ENCODE measurements around the gene PIGT. TPM values are rescaled to one million over a fixed set of nuclear protein-coding genes. Genes with fewer than 3 reads are reported as not detected.

Gene PIGT
- total RNA-seq (2014; rRNA removed; shearing (Covaris generic)): 75.7 and 104 TPM in 2 replicates
- total RNA-seq (2022): 79.4 and 89.2 TPM in 2 replicates
- Bru-seq, nascent RNA: percentile 73 among the genes with signal in this experiment
- percentile 89 among the genes with signal in this experiment for BruChase-seq, experiment 1, labeled RNA remaining after a 6-hour chase
- percentile 83 among the genes with signal in this experiment for BruChase-seq, experiment 2, labeled RNA remaining after a 2-hour chase
- long read RNA-seq, transcript PIGT-202 (12 exons, 2,245 nt): major isoform, 82 of 118 reads
- long read RNA-seq, partial matches to known transcripts: 14 of 118 reads
- long read RNA-seq, other reads (novel, unspliced or antisense): 7 of 118 reads

DNA sequence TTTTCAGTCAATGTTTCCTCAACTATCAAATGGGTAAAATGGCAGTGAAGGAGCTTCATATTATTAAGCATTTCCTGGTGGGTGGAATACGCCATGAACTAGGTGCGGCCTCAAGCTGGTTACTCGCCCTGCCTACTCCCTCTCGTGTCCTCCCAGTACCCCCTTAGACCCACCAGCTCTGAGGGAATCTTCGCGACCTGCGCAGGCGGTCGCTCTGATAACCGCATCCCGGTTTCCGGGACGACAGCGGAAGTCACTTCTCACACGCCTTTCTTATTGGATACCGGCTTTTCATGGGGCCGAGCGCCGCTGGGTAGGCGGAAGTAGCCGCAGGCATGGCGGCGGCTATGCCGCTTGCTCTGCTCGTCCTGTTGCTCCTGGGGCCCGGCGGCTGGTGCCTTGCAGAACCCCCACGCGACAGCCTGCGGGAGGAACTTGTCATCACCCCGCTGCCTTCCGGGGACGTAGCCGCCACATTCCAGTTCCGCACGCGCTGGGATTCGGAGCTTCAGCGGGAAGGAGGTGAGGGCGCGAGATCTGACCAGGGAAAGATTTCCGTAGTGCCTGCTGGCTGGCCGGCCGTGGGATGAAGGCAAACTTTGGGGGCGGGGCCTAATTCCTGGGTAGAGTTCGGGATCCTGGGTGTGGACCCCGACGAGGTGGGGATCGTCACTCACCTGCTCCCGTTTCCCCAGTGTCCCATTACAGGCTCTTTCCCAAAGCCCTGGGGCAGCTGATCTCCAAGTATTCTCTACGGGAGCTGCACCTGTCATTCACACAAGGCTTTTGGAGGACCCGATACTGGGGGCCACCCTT, at the start of gene PIGT:
PIGT (plus strand) TSS at position 320 of the 816 bp plus-strand sequence; CDS start at position 336, 16 bp downstream.
- CTCF ChIA-PET (ENCODE audit: unreplicated experiment): no interaction called here
- H4K20me1 ChIP-seq (ENCODE audit: insufficient read depth, low read length): peaks cover 6% of the 10 kb centered on the region; the same call in 1 of the 2 replicates
- peak within 1 kb of the TSS; percentile 98 for H3K4me3 ChIP-seq (ENCODE audit: low read depth, low read length, poor library complexity, severe bottlenecking)
- H3K36me3 ChIP-seq (ENCODE audit: insufficient read depth, low read length): peaks cover 34% of the 10 kb centered on the region
- TF ChIP-seq, protein P1, sequence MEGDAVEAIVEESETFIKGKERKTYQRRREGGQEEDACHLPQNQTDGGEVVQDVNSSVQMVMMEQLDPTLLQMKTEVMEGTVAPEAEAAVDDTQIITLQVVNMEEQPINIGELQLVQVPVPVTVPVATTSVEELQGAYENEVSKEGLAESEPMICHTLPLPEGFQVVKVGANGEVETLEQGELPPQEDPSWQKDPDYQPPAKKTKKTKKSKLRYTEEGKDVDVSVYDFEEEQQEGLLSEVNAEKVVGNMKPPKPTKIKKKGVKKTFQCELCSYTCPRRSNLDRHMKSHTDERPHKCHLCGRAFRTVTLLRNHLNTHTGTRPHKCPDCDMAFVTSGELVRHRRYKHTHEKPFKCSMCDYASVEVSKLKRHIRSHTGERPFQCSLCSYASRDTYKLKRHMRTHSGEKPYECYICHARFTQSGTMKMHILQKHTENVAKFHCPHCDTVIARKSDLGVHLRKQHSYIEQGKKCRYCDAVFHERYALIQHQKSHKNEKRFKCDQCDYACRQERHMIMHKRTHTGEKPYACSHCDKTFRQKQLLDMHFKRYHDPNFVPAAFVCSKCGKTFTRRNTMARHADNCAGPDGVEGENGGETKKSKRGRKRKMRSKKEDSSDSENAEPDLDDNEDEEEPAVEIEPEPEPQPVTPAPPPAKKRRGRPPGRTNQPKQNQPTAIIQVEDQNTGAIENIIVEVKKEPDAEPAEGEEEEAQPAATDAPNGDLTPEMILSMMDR (conservative IDR thresholded peaks at IDR 0.05; ENCODE audit: low read length): no peak
- no peak for TF ChIP-seq EZH2phosphoT487 (IDR thresholded peaks at IDR 0.05; ENCODE audit: borderline replicate concordance, low read depth, low read length)
- intact Hi-C loops (cut with micrococcal nuclease; ENCODE audit: unreplicated experiment): loop anchor here (1.0 to 5.0 kb wide), 3 partner anchors 16 to 556 kb away; partner anchors contain the start of gene ZNF335
- H2AFZ ChIP-seq (ENCODE audit: low read length): peak within 1 kb of the TSS; percentile 86; the same call in 1 of the 2 replicates
- peaks cover 55% of the 10 kb centered on the region for H3K4me1 ChIP-seq (ENCODE audit: insufficient read depth, low read length, poor library complexity, severe bottlenecking)
- no peaks in the 10 kb centered on the region for H3K9me3 ChIP-seq (ENCODE audit: low read length)
- peak within 1 kb of the TSS; percentile 98 for H3K4me2 ChIP-seq (ENCODE audit: low read length)
- DNase-seq (ENCODE audit: low spot score): peak; percentile 91
- POLR2A ChIA-PET: interaction anchor here (0.6 to 1.4 kb wide), 8 partner anchors 23 to 424 kb away, joined by 3 to 6 read pairs (median 3); partner anchors contain the start of gene SYS1
- no peaks in the 10 kb centered on the region for H3K9me2 ChIP-seq (ENCODE audit: insufficient read depth, low read length)
- BruUV-seq (replicated peaks): no TSS peak
- H3K79me2 ChIP-seq (ENCODE audit: insufficient read depth, low read depth, low read length): peaks cover 42% of the 10 kb centered on the region
- H3K27ac ChIP-seq (ENCODE audit: low read depth, low read length, poor library complexity, severe bottlenecking): peak within 1 kb of the TSS; percentile 84

DNA sequence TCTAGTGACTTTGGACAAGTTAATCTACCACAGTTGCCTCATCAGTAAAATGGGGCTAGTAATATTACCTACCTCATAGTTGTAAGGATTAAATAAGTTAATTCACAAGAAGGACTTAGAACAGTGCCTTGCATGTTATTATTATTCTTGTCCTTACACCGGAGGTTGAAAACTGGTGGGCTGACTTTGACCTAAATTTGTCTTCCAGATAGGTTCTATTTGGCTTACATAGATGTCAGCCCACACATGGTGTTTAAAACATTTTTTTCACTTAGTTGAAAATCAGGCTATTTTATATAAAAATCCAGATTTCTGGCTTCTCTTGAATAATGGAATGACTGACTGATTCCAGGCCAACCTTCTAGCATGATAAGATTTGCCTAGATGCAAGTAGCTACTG, 49.7 kb upstream of the PIGT start:
- no peaks in the 10 kb centered on the region for H3K9me3 ChIP-seq (ENCODE audit: low read length)
- no peaks in the 10 kb centered on the region for H3K9me2 ChIP-seq (ENCODE audit: insufficient read depth, low read length)
- H3K4me1 ChIP-seq (ENCODE audit: insufficient read depth, low read length, poor library complexity, severe bottlenecking): peaks cover 71% of the 10 kb centered on the region
- peaks cover 9% of the 10 kb centered on the region; the same call in 1 of the 2 replicates for H4K20me1 ChIP-seq (ENCODE audit: insufficient read depth, low read length)
- ChIA-PET CTCF (ENCODE audit: unreplicated experiment) (no interaction called here), POLR2A (interaction anchor here (0.6 to 0.8 kb wide), 2 partner anchors 31 to 49 kb away, joined by 3 to 4 read pairs; no protein-coding TSS in a partner anchor)
- peaks cover 8% of the 10 kb centered on the region; the same call in 1 of the 2 replicates for H3K79me2 ChIP-seq (ENCODE audit: insufficient read depth, low read depth, low read length)
- DNase-seq (ENCODE audit: low spot score): no peak
- peaks cover 35% of the 10 kb centered on the region for H3K36me3 ChIP-seq (ENCODE audit: insufficient read depth, low read length)
- intact Hi-C loops (cut with micrococcal nuclease; ENCODE audit: unreplicated experiment): loop anchor here (5.0 kb wide), 1 partner anchor 606 kb away; the partner anchor contains the start of gene ZNF335
- BruUV-seq (replicated peaks): no TSS peak
- TF ChIP-seq, protein P1 (conservative IDR thresholded peaks at IDR 0.05; ENCODE audit: low read length): no peak
- TF ChIP-seq EZH2phosphoT487 (IDR thresholded peaks at IDR 0.05; ENCODE audit: borderline replicate concordance, low read depth, low read length): no peak
- H3K4me2 ChIP-seq (ENCODE audit: low read length): no peak overlapping the region
- no peak overlapping the region for H3K4me3 ChIP-seq (ENCODE audit: low read depth, low read length, poor library complexity, severe bottlenecking)
- no peak overlapping the region for H2AFZ ChIP-seq (ENCODE audit: low read length)
- no peak overlapping the region for H3K27ac ChIP-seq (ENCODE audit: low read depth, low read length, poor library complexity, severe bottlenecking)
